Measurements from ENCODE around the gene BCAS3.
A peak's percentile ranks its signal among the peaks of the same experiment; 100 is the strongest.

The BCAS3 gene

DNA sequence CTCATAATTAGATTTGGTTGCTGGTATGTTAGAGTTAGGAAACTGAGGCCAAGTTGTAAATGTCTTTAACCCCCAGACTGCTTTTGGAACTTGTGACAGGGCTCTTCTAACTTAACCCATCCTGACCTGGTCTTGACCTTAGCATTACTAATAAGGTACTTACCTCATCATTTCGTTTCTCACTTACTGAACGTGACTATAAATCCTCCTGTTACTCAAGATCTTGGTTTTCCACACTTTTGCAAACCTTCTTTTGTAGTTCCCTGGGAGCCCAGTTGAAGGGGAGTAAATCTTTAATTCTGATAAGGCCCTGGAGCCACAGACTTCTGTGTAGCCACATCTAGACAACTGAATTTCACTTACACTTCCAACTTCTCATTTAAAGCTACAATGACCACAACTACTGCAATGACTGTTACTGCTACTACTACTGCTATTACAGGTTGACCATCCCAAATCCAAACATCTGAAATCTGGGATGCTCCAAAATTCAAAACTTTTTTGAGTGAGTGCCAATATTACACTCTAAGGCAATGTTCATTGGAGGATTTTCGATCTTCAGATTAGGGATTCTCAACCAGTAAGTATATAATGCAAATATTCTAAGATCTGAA, 473.1 kb downstream of the BCAS3 start:
- H3K27ac Mint-ChIP-seq, result peak overlapping the region; percentile 52
- no peak overlapping the region for H3K4me3 Mint-ChIP-seq
- no peak for DNase-seq
- TF ChIP-seq, protein P1, sequence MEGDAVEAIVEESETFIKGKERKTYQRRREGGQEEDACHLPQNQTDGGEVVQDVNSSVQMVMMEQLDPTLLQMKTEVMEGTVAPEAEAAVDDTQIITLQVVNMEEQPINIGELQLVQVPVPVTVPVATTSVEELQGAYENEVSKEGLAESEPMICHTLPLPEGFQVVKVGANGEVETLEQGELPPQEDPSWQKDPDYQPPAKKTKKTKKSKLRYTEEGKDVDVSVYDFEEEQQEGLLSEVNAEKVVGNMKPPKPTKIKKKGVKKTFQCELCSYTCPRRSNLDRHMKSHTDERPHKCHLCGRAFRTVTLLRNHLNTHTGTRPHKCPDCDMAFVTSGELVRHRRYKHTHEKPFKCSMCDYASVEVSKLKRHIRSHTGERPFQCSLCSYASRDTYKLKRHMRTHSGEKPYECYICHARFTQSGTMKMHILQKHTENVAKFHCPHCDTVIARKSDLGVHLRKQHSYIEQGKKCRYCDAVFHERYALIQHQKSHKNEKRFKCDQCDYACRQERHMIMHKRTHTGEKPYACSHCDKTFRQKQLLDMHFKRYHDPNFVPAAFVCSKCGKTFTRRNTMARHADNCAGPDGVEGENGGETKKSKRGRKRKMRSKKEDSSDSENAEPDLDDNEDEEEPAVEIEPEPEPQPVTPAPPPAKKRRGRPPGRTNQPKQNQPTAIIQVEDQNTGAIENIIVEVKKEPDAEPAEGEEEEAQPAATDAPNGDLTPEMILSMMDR (IDR thresholded peaks at IDR 0.05), result no peak
- no peaks in the 10 kb centered on the region for H3K27me3 Mint-ChIP-seq (ENCODE audit: low read depth, poor library complexity)
- H3K4me1 Mint-ChIP-seq, result peaks cover 79% of the 10 kb centered on the region
- H3K9me3 Mint-ChIP-seq, result no peaks in the 10 kb centered on the region
- H3K36me3 Mint-ChIP-seq (ENCODE audit: low read depth), result no peaks in the 10 kb centered on the region

DNA sequence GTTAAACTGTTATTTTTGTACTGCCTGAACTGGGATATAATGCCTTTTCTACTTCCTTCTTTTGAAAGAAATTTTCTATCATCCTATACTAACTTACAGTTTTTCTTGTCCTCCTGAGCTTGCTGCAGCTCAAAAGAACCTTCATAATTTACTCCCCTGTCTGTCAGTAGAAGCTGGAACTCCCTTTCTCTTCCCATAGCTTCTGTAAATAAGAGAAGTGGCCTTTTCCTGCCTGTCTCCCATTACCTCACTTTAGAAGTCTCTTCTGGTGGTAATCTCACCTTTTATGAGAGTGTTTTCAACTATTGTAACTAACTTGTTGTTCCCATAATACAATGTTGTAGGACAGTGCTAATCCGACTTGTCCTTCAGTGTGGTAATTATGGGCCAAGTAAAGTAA, 475.2 kb downstream of the BCAS3 start:
- TF ChIP-seq, protein P1 (IDR thresholded peaks at IDR 0.05), result no peak
- H3K27ac Mint-ChIP-seq, result peak overlapping the region; percentile 91
- H3K9me3 Mint-ChIP-seq, result no peaks in the 10 kb centered on the region
- H3K27me3 Mint-ChIP-seq (ENCODE audit: low read depth, poor library complexity), result no peaks in the 10 kb centered on the region
- DNase-seq, result no peak
- H3K4me1 Mint-ChIP-seq, result peaks cover 92% of the 10 kb centered on the region
- H3K36me3 Mint-ChIP-seq (ENCODE audit: low read depth), result no peaks in the 10 kb centered on the region
- peak overlapping the region; percentile 18 for H3K4me3 Mint-ChIP-seq

DNA sequence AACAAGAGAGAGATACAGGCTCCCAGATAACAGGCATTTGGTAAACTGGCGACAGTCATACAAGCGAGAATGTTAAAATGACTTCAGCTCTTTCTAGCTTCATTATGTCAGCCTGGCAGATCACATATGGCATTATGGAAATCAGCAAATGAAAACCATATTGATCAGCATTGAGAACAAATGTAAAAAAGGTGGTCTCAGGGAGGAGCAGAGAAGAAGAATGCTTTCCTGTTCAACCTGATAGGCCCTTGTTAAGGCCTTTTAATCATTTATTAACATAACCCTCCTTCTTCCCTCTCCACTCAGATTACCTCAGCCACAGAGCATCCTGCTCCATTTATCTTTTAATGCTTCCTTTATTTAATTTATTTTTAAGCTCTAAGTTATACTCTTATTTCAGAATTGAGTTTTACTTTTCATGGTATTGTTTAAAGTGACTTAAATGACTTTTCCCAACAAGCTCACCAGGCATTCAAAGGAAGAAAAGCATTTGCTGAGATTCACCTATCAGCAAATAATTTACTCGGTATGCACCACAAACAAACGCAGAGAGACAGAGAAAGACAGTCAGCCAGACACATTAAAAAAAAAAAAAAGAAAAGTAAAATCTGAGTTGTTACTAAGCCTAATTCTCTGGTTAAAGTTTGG, 478.1 kb downstream of the BCAS3 start:
- Mint-ChIP-seq H3K4me3 (no peak overlapping the region), H3K27ac (peak overlapping the region; percentile 55), H3K36me3 (ENCODE audit: low read depth) (no peaks in the 10 kb centered on the region), H3K27me3 (ENCODE audit: low read depth, poor library complexity) (no peaks in the 10 kb centered on the region), H3K9me3 (no peaks in the 10 kb centered on the region), H3K4me1 (peaks cover 97% of the 10 kb centered on the region)
- TF ChIP-seq, protein P1 (IDR thresholded peaks at IDR 0.05), result no peak
- no peak for DNase-seq

DNA sequence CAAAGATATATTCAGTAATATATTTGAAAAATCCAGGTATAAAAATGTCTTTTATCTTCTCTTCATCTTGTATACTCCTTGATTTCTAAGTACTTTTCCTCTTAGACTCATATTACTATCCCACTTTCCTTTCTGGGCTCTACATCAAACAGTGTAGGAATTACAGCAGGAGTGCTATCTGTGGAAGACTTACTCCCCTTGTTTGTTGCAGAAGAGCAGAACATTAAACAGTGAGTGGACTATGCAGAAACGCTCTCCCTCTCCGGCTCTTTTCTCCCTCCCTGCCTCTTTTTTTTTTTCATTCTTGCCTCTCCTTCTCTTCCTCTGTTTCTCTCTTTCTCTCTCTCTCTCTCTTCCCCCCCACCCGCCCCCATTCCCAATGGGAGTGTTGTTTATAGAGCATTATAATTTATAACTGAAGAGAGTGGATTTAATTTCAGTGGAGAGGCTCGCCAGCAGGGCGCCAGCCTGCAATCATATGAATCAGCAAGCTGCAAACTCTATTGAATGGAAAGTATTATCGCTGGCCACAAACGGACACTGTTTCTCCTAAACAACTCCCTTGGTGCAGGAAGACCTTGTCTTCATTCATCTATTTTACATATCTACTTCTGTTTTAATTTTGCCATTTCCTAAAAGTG, 479.7 kb downstream of the BCAS3 start:
- Mint-ChIP-seq H3K27me3 (ENCODE audit: low read depth, poor library complexity) (no peaks in the 10 kb centered on the region), H3K36me3 (ENCODE audit: low read depth) (no peaks in the 10 kb centered on the region), H3K9me3 (no peaks in the 10 kb centered on the region), H3K27ac (peak overlapping the region; percentile 22), H3K4me1 (peaks cover 98% of the 10 kb centered on the region), H3K4me3 (peak overlapping the region; percentile 64)
- peak; percentile 10 for DNase-seq
- TF ChIP-seq, protein P1 (IDR thresholded peaks at IDR 0.05), result no peak

DNA sequence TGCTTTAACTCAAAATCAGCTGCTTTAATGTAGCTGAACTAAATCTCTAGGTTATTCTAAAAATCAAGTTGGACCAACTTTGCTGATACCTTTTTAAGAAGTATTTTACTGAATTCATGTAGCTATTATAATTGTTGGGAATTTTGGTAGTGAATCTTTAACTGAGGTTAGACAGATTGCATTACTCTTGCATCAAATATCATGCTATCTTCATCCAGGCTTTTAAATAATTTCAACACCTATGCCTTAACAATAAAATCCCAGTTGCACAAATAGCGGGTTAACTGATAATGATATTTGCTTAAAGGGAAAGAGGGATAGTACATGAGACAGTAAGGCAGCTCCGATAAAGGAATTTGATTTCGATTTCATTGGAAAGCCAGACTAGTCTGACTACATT, 480.7 kb downstream of the BCAS3 start:
- H3K9me3 Mint-ChIP-seq, result no peaks in the 10 kb centered on the region
- H3K4me1 Mint-ChIP-seq, result peaks cover 89% of the 10 kb centered on the region
- H3K4me3 Mint-ChIP-seq, result no peak overlapping the region
- H3K27ac Mint-ChIP-seq, result no peak overlapping the region
- H3K36me3 Mint-ChIP-seq (ENCODE audit: low read depth), result no peaks in the 10 kb centered on the region
- TF ChIP-seq, protein P1 (IDR thresholded peaks at IDR 0.05), result no peak
- no peaks in the 10 kb centered on the region for H3K27me3 Mint-ChIP-seq (ENCODE audit: low read depth, poor library complexity)
- no peak for DNase-seq

Measured in nephron progenitor cell (in vitro differentiated cells).